ENCODE results near the gene IL6R. TPM values are rescaled to one million over a fixed set of nuclear protein-coding genes. Genes with fewer than 3 reads are reported as not detected.
"Not testable (repeated sequence)": the region's sequence is repeated elsewhere in the genome, so short reads cannot be mapped to it uniquely, and the experiment has no call there.

IL6R gene
- polyA plus RNA-seq, 1 donor from 2014 or later, result 6.8 TPM

- Mint-ChIP-seq H3K27ac (no peak overlapping the region), H3K4me1 (peaks cover 21 to 35% (median 23%) of the 10 kb centered on the region in 3 donors), H3K9me3 (no peaks in the 10 kb centered on the region), H3K27me3 (peaks cover 2% of the 10 kb centered on the region), H3K4me3 (no peak overlapping the region), H3K36me3 (no peaks in the 10 kb centered on the region)
Observed at GRCh38 chr1:154416471-154417337, 11.6 kb downstream of the IL6R start.

- Mint-ChIP-seq H3K36me3 (no peaks in the 10 kb centered on the region), H3K4me1 (peaks cover 23 to 32% (median 23%) of the 10 kb centered on the region in 3 donors), H3K9me3 (no peaks in the 10 kb centered on the region), H3K4me3 (no peak overlapping the region), H3K27ac (no peak overlapping the region), H3K27me3 (peaks cover 2% of the 10 kb centered on the region)
Observed at GRCh38 chr1:154417338-154417608, 12.1 kb downstream of the IL6R start.

DNA sequence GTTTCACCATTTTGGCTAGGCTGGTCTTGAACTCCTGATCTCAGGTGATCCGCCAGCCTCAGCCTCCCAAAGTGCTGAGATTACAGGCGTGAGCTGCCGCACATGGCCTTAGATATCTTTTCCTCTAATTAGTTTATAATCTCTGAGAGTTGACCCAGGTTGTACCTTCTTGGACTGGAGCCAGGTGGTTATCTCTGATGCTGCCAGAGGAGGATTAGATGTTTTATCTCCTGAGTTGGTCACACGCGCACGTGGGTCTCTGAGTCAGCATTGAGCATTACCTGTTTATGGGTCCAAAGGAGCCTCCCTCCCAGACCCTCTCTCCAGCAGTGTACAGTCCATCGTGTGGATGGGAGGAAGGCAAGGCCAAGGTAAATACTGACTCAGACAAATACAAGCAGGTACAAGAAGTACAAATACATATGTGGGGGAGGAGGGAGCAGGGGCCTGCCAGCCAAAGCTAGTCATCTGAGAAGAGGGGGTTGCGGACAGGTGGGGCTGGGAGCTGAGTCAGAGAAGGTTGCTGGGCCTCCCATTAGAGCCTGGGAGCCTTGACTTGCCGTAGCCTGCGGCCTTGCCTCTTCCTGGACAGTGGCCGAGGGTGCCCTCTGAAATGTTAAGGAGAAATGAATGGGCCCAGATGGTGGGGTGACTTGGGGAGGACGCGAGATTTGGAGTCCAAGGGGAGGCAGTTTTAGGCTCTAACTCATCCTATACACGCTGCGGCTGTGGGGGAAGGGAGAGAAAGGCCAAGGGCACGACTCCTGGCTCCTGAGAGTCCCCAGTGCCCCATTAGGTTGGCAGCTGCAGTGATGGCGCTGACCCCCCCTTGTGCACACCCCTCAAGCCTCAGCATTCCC lies 13.1 kb downstream of the IL6R start:
- peaks cover 18 to 25% (median 20%) of the 10 kb centered on the region in 3 donors for H3K4me1 Mint-ChIP-seq

GRCh38 chr1:154418923-154419619 lies 13.9 kb downstream of the IL6R start:
- peaks cover 12 to 21% (median 15%) of the 10 kb centered on the region in 3 donors for H3K4me1 Mint-ChIP-seq
- no peaks in the 10 kb centered on the region for H3K36me3 Mint-ChIP-seq
- H3K27me3 Mint-ChIP-seq, result no peaks in the 10 kb centered on the region
- H3K9me3 Mint-ChIP-seq, result no peaks in the 10 kb centered on the region
- peak overlapping the region in 2 of 3 donors; percentile 62 to 80 for H3K27ac Mint-ChIP-seq
- peak overlapping the region in 1 of 4 donors; percentile 89 for H3K4me3 Mint-ChIP-seq

More for the DNA sequence above, 13.1 kb downstream of the IL6R start:
- Mint-ChIP-seq H3K27ac (peak overlapping the region in 1 of 3 donors; percentile 71), H3K36me3 (no peaks in the 10 kb centered on the region), H3K9me3 (no peaks in the 10 kb centered on the region), H3K4me3 (peak overlapping the region in 1 of 4 donors; percentile 35), H3K27me3 (peaks cover under 1% of the 10 kb centered on the region)

DNA sequence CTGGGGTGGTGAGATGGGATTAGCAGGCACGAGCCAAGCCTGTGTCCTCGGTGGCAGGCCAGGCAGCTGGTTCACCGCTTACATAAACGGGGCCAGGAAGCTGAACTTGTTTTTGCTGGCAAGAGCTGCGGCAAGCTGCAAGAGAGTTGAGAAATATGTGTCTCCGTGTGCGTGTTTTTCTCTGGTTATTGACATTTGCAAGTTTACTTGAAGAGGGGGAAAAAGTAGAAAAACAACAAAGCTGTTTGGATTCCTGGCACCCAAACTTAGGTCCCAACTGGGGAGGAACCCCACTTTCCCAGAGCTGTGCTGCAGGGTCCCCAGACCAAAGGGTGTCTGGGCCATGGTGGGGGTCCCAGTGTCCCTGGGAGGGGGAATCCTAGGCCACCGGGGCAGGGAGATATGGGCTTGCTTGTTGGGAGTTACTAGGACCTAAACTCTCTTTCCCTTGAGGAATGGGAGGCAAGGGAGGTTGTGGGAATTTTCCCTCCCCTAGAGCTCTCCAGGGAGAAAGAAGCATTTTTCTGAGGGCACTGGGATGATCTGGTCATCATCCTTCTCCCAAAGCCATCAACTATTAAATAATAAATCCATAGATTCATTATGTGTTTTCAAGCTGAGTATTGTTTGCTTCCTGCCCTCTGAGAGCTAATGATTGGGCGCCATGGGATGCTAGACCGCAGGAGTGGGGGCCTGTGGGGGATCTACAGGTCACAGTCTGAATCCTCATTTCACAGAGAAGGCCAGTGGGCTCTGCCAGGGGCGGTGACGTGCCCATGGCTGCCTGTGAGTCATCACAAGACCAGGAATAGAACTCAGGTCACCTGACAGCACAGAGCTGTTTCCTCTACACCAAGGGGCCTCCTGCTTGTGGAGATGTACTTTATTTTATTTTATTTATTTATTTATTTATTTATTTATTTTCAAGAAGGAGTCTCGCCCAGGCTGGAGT lies 14.8 kb downstream of the IL6R start:
- peak overlapping the region in 2 of 3 donors; percentile 62 to 80 for H3K27ac Mint-ChIP-seq
- no peaks in the 10 kb centered on the region for H3K27me3 Mint-ChIP-seq
- H3K4me1 Mint-ChIP-seq, result peaks cover 12 to 21% (median 15%) of the 10 kb centered on the region in 3 donors
- H3K9me3 Mint-ChIP-seq, result no peaks in the 10 kb centered on the region
- no peaks in the 10 kb centered on the region for H3K36me3 Mint-ChIP-seq
- peak overlapping the region in 3 of 4 donors; percentile 20 to 89 (median 71) for H3K4me3 Mint-ChIP-seq

- Mint-ChIP-seq H3K4me3 (peak overlapping the region in 1 of 4 donors; percentile 54), H3K27ac (no peak overlapping the region), H3K9me3 (no peaks in the 10 kb centered on the region), H3K27me3 (no peaks in the 10 kb centered on the region), H3K36me3 (peaks cover 2% of the 10 kb centered on the region), H3K4me1 (peaks cover 12 to 25% (median 15%) of the 10 kb centered on the region in 3 donors)
Observed at GRCh38 chr1:154420961-154421924, 16.1 kb downstream of the IL6R start.

DNA sequence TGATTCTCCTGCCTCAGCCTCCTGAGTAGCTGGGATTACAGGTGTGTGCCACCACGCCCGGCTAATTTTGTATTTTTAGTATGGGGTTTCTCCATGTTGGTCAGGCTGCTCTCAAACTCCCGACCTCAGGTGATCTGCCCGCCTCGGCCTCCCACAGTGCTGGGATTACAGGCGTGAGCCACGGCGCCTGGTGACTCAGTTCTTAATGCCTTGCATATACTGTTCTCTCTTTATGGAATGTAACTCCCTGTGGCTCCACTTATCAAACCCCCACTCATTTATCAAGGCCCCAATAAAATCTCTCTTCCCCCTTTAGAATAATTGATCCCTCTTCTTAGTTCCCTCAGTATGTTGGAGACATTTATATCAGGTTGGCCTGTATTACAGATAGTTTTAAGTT lies 16.9 kb downstream of the IL6R start:
- not testable (repeated sequence) for H3K27me3 Mint-ChIP-seq, H3K36me3 Mint-ChIP-seq, H3K9me3 Mint-ChIP-seq, H3K4me3 Mint-ChIP-seq, H3K27ac Mint-ChIP-seq
- peaks cover 12 to 23% (median 15%) of the 10 kb centered on the region in 3 donors for H3K4me1 Mint-ChIP-seq

GRCh38 chr1:154422521-154422920 lies 17.4 kb downstream of the IL6R start:
- no peaks in the 10 kb centered on the region for H3K9me3 Mint-ChIP-seq
- peaks cover 2% of the 10 kb centered on the region for H3K36me3 Mint-ChIP-seq
- peak overlapping the region in 1 of 3 donors; percentile 53 for H3K27ac Mint-ChIP-seq
- H3K27me3 Mint-ChIP-seq, result no peaks in the 10 kb centered on the region
- H3K4me3 Mint-ChIP-seq, result no peak overlapping the region
- peaks cover 12 to 23% (median 13%) of the 10 kb centered on the region in 3 donors for H3K4me1 Mint-ChIP-seq

DNA sequence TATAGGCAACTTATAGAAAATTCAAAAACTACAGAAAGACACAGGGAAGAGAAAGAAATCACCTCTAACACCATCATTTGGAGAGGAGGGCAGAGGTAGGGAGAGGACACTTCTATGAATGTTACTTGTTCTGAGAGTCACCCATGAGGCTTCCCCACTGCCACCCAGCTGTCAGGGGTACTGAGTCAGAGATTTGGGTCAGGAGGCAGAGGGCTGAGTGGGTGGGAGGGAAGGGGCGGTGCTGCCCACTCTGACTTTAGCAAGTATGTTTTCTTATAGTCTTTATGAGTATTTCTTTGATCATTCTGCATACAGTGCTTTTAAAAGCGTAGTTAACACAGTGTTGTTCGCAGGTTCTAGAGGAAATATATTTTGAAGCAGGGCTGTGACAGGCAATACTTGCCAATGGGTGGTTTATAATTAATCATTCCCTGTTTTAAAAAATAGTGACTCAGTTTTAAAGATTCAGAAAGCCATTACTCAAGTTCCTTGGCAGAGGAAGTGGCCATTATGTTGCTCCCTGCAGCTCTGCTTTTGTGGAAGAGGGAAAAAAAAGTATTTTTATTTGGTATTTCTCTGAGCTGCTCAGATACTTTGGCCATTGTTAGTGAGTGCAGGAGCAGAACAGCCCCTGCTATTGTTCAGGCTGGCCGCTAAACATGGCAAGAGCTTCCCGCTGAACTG lies 18.3 kb downstream of the IL6R start:
- H3K4me1 Mint-ChIP-seq, result peaks cover 12 to 19% (median 13%) of the 10 kb centered on the region in 3 donors
- no peaks in the 10 kb centered on the region for H3K9me3 Mint-ChIP-seq
- H3K27me3 Mint-ChIP-seq, result no peaks in the 10 kb centered on the region
- peak overlapping the region in 1 of 4 donors; percentile 65 for H3K4me3 Mint-ChIP-seq
- H3K36me3 Mint-ChIP-seq, result peaks cover 2% of the 10 kb centered on the region
- H3K27ac Mint-ChIP-seq, result no peak overlapping the region

- Mint-ChIP-seq H3K4me1 (peaks cover 12 to 16% (median 13%) of the 10 kb centered on the region in 3 donors), H3K36me3 (peaks cover 2% of the 10 kb centered on the region), H3K4me3 (no peak overlapping the region), H3K9me3 (no peaks in the 10 kb centered on the region), H3K27me3 (no peaks in the 10 kb centered on the region), H3K27ac (no peak overlapping the region)
Observed at GRCh38 chr1:154423988-154424326, 18.8 kb downstream of the IL6R start.

- H3K27ac Mint-ChIP-seq, result no peak overlapping the region
Observed at GRCh38 chr1:154425172-154425571, 20.0 kb downstream of the IL6R start.

DNA sequence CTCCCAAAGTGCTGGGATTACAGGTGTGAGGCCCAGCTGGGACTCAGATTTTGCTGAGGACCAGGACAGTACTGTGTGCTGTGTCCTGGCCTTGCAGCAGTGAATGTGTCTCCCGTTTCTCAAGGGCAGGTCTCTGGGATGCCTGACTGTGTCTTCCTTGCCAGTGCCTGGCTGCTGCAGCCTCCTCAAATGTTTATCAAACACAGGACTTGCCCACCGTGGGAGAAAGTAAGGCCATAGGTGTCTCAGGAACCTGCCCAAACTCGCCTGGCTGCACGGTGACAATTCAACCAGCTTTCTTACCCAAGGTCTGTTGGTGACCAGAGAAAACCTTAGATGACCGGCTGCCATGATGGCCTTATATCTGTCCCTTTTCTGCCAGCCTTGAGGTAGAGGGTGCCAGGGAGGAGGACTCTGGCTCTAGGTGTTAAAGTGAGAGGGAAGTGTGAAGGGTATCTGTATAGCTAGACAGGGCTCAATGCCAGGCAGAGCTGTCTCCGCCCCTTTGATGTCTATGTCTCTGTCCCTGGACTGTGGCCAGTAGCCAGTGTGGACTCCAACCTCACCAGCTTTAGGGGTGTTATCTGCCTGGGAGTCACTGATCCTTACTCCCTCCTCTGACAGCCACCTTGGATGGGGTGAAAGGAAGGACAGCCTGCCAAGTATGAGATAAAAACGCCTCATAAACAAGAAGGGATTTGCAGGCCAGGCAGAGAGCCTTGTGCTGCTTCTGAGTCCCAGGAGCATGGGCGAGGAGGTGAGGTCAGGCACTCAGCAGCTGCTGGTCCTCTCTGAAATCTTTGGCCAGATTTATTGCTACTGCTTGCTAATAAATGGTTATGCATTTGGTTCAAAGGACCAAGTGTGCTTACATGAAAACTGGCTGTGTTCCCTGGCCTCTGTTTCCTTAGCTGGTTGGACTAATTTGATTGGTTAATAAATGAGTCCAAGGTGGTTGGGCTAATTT lies 22.3 kb downstream of the IL6R start:
- H3K36me3 Mint-ChIP-seq, result peaks cover 4% of the 10 kb centered on the region
- H3K4me1 Mint-ChIP-seq, result peaks cover 0 to 9% (median 4%) of the 10 kb centered on the region in 3 donors
- no peaks in the 10 kb centered on the region for H3K27me3 Mint-ChIP-seq
- no peak overlapping the region for H3K4me3 Mint-ChIP-seq
- H3K27ac Mint-ChIP-seq, result no peak overlapping the region
- H3K9me3 Mint-ChIP-seq, result no peaks in the 10 kb centered on the region

More at GRCh38 chr1:154425172-154425571, 20.0 kb downstream of the IL6R start:
- H3K36me3 Mint-ChIP-seq, result peaks cover 2% of the 10 kb centered on the region
- no peaks in the 10 kb centered on the region for H3K9me3 Mint-ChIP-seq
- H3K4me1 Mint-ChIP-seq, result peaks cover under 1 to 12% (median 7%) of the 10 kb centered on the region in 3 donors
- no peaks in the 10 kb centered on the region for H3K27me3 Mint-ChIP-seq
- no peak overlapping the region for H3K4me3 Mint-ChIP-seq
